ENCODE measurements around the gene GAL3ST2.
"Not testable (repeated sequence)": the region's sequence is repeated elsewhere in the genome, so short reads cannot be mapped to it uniquely, and the experiment has no call there.

GAL3ST2 gene

GRCh38 chr2:241748468-241749256 lies 28.0 kb upstream of the GAL3ST2 start:
- no peak for DNase-seq (ENCODE audit: low read depth, low spot score)

- DNase-seq (ENCODE audit: low read depth, low spot score), result no peak
Measured at GRCh38 chr2:241750076-241750840, 26.4 kb upstream of the GAL3ST2 start.

- DNase-seq (ENCODE audit: low read depth, low spot score), result no peak
Measured at GRCh38 chr2:241751152-241751551, 25.5 kb upstream of the GAL3ST2 start.

GRCh38 chr2:241751776-241752175 lies 24.8 kb upstream of the GAL3ST2 start:
- DNase-seq (ENCODE audit: low read depth, low spot score), result no peak

- no peak for DNase-seq (ENCODE audit: low read depth, low spot score)
Measured at GRCh38 chr2:241752253-241752652, 24.4 kb upstream of the GAL3ST2 start.

GRCh38 chr2:241752689-241753276 lies 23.8 kb upstream of the GAL3ST2 start:
- DNase-seq (ENCODE audit: low read depth, low spot score), result no peak

GRCh38 chr2:241753493-241753892 lies 23.1 kb upstream of the GAL3ST2 start:
- DNase-seq (ENCODE audit: low read depth, low spot score), result no peak

- no peak for DNase-seq (ENCODE audit: low read depth, low spot score)
Measured at GRCh38 chr2:241754042-241754441, 22.6 kb upstream of the GAL3ST2 start.

GRCh38 chr2:241755166-241755565 lies 21.5 kb upstream of the GAL3ST2 start:
- DNase-seq (ENCODE audit: low read depth, low spot score), result no peak

GRCh38 chr2:241755777-241756176 lies 20.8 kb upstream of the GAL3ST2 start:
- no peak for DNase-seq (ENCODE audit: low read depth, low spot score)

GRCh38 chr2:241759067-241759807 lies 17.4 kb upstream of the GAL3ST2 start:
- DNase-seq (ENCODE audit: low read depth, low spot score), result no peak

- not testable (repeated sequence) for DNase-seq (ENCODE audit: low read depth, low spot score)
Measured at GRCh38 chr2:241759893-241760292, 16.7 kb upstream of the GAL3ST2 start.

GRCh38 chr2:241760301-241760771 lies 16.3 kb upstream of the GAL3ST2 start:
- no peak for DNase-seq (ENCODE audit: low read depth, low spot score)

- DNase-seq (ENCODE audit: low read depth, low spot score), result no peak
Measured at GRCh38 chr2:241762321-241762932, 14.2 kb upstream of the GAL3ST2 start.

- DNase-seq (ENCODE audit: low read depth, low spot score), result no peak
Measured at GRCh38 chr2:241762933-241763369, 13.7 kb upstream of the GAL3ST2 start.

- DNase-seq (ENCODE audit: low read depth, low spot score), result no peak
Measured at GRCh38 chr2:241763551-241764274, 12.9 kb upstream of the GAL3ST2 start.

GRCh38 chr2:241764275-241765241 lies 12.1 kb upstream of the GAL3ST2 start:
- no peak for DNase-seq (ENCODE audit: low read depth, low spot score)

GRCh38 chr2:241767464-241768250 lies 9.0 kb upstream of the GAL3ST2 start:
- DNase-seq (ENCODE audit: low read depth, low spot score), result no peak
